Fibroblast of pulmonary artery (primary cell): Measurements from ENCODE around the gene KCNIP1.
A peak's percentile ranks its signal among the peaks of the same experiment; 100 is the strongest.

ENCODE experiments used
- DNase-seq: peaks from one replicate; pipeline ENCODE4 v3.0.0-alpha.2; 2010; ENCODE audit warnings: low read depth
- H3K4me3 ChIP-seq: replicated peaks from 2 replicates; pipeline ENCODE4 v1.5.1; 2011; ENCODE audit warnings: low read depth, mild to moderate bottlenecking, control low read depth, low read length, moderate library complexity
- CTCF ChIP-seq: IDR thresholded peaks from 2 replicates; pipeline ENCODE4 v1.5.1; 2011; ENCODE audit warnings: mild to moderate bottlenecking, control low read depth, low read length, inconsistent platforms; ENCODE audit errors: missing control alignments

The KCNIP1 gene

GRCh38 chr5:170597872-170598271 is 94.1 kb downstream of the KCNIP1 start:
- no peak overlapping the region for H3K4me3 ChIP-seq
- DNase-seq, result peak; percentile 15
- TF ChIP-seq CTCF, result no peak

- no peak overlapping the region for H3K4me3 ChIP-seq
- DNase-seq, result no peak
- no peak for TF ChIP-seq CTCF
These were observed 95.9 kb downstream of the KCNIP1 start for GRCh38 chr5:170599756-170600155.

- H3K4me3 ChIP-seq, result no peak overlapping the region
- no peak for TF ChIP-seq CTCF
- DNase-seq, result no peak
These were observed 97.8 kb downstream of the KCNIP1 start for GRCh38 chr5:170601619-170602018.

- no peak for TF ChIP-seq CTCF
- DNase-seq, result no peak
- no peak overlapping the region for H3K4me3 ChIP-seq
These were observed 99.3 kb downstream of the KCNIP1 start for GRCh38 chr5:170603109-170603508.

- peak; percentile 64 for TF ChIP-seq CTCF
- DNase-seq, result peak; percentile 45
- no peak overlapping the region for H3K4me3 ChIP-seq
These were observed 100.1 kb downstream of the KCNIP1 start for GRCh38 chr5:170603578-170604565.

- DNase-seq, result no peak
- no peak overlapping the region for H3K4me3 ChIP-seq
- TF ChIP-seq CTCF, result no peak
These were observed 103.1 kb downstream of the KCNIP1 start for GRCh38 chr5:170606941-170607340.
